Gastrocnemius medialis (tissue), 4 donors: ENCODE results near the gene EIF2S1. TPM values are rescaled to one million over a fixed set of nuclear protein-coding genes. Genes with fewer than 3 reads are reported as not detected.

ENCODE experiments used
- ATAC-seq, 2 donors: fragments of 150-250 bp; one replicate each; pipeline ENCODE4 v1.9.1; 2016
- DNase-seq, 2 donors: peaks; one replicate each; pipeline ENCODE4 v3.0.0-alpha.2; 2019
- H3K27ac ChIP-seq, 4 donors: fragments of 200-600 bp; sonication (generic); 1 replicate in 1 of 4; 2 replicates in 3 of 4; pipeline ENCODE4 v1.5.1; 2016 to 2018; ENCODE audit warnings: mild to moderate bottlenecking in 2 of 4, moderate library complexity in 1 of 4
- H3K27me3 ChIP-seq, 3 donors: fragments of 200-600 bp; sonication (generic) in 2 of 3; 1 replicate in 1 of 3; 2 replicates in 2 of 3; pipeline versions ENCODE4 v1.5.1 to v1.6.0; 2016 to 2019; ENCODE audit warnings: mild to moderate bottlenecking in 1 of 3, moderate library complexity in 1 of 3
- H3K36me3 ChIP-seq, 2 donors: fragments of 200-600 bp; sonication (generic) in 1 of 2; one replicate each; pipeline ENCODE4 v1.5.1; 2017 to 2018
- H3K4me1 ChIP-seq, 2 donors: fragments of 200-600 bp; sonication (generic) in 1 of 2; one replicate each; pipeline ENCODE4 v1.5.1; 2016 to 2017; ENCODE audit warnings: mild to moderate bottlenecking in 2 of 2
- H3K4me3 ChIP-seq, 4 donors: fragments of 200-600 bp; sonication (generic) in 3 of 4; 1 replicate in 1 of 4; 2 replicates in 3 of 4; pipeline ENCODE4 v1.5.1; 2016 to 2019; ENCODE audit warnings: mild to moderate bottlenecking in 2 of 4
- H3K9me3 ChIP-seq, 3 donors: fragments of 200-600 bp; sonication (generic) in 2 of 3; 1 replicate in 1 of 3; 2 replicates in 2 of 3; pipeline ENCODE4 v1.5.1; 2016 to 2019
- CTCF ChIP-seq, 5 experiments: fragments of 450-650 bp in 3 of 5; fragments of 200-600 bp in 2 of 5; sonication (generic) in 2 of 5; IDR thresholded peaks in 4 of 5; conservative IDR thresholded peaks in 1 of 5; 1 replicate in 4 of 5; 2 replicates in 1 of 5; pipeline ENCODE4 v1.5.1; 2016 to 2019; ENCODE audit warnings: antibody characterized with exemption in 5 of 5, mild to moderate bottlenecking in 3 of 5, moderate library complexity in 3 of 5
- POLR2A ChIP-seq, 2 donors: fragments of 450-650 bp; IDR thresholded peaks; one replicate each; pipeline ENCODE4 v1.6.1; 2017; ENCODE audit warnings: antibody characterized with exemption in 2 of 2, mild to moderate bottlenecking in 2 of 2, moderate library complexity in 2 of 2
- in situ Hi-C, 4 donors: fragments of 200-750 bp; cut with MboI; loops; one replicate each; pipeline versions ENCODE4 v1.15.0 to v1.8.0; 2017; ENCODE audit warnings: low sequenced_read_pairs in 4 of 4
- intact Hi-C: fragments of 100-400 bp; cut with DNase I; formaldehyde crosslinking; loops from one replicate; pipeline ENCODE4 v1.15.1; 2023; ENCODE audit warnings: low total_unique reads
- total RNA-seq, 4 donors: library from RNA; depleted of rRNA; stranded (reverse); fragments of >200 nt; gene quantifications; one replicate each; pipeline versions ENCODE4 v1.1.0 to v1.2.3, GENCODE V29; 2016

Gene EIF2S1
- total RNA-seq, 4 donors from 2014 or later = 87.7 to 164 (median 129) TPM

GRCh38 chr14:67343601-67344230, 16.4 kb upstream of the EIF2S1 start:
- peaks cover 0 to 82% of the 10 kb centered on the region in 2 donors for H3K36me3 ChIP-seq
- no peaks in the 10 kb centered on the region for H3K4me1 ChIP-seq
- DNase-seq (no peak), ATAC-seq (no peak)
- H3K27me3 ChIP-seq = no peaks in the 10 kb centered on the region
- H3K9me3 ChIP-seq = no peaks in the 10 kb centered on the region
- intact Hi-C loops (no loop called here), in situ Hi-C loops (no loop called here)
- no peak overlapping the region for H3K27ac ChIP-seq
- TF ChIP-seq POLR2A (IDR thresholded peaks at IDR 0.05) (no peak), CTCF (IDR thresholded peaks at IDR 0.05 in 4 of 5, conservative IDR thresholded peaks at IDR 0.05 in 1 of 5) (no peak)
- H3K4me3 ChIP-seq = no peak overlapping the region

GRCh38 chr14:67345583-67345982, 14.5 kb upstream of the EIF2S1 start:
- Histone ChIP-seq H3K36me3 (peaks cover 0 to 84% of the 10 kb centered on the region in 2 donors), H3K4me3 (no peak overlapping the region), H3K9me3 (no peaks in the 10 kb centered on the region), H3K4me1 (no peaks in the 10 kb centered on the region), H3K27ac (no peak overlapping the region), H3K27me3 (no peaks in the 10 kb centered on the region)
- ATAC-seq (no peak), DNase-seq (no peak)
- intact Hi-C loops = no loop called here
- TF ChIP-seq POLR2A (IDR thresholded peaks at IDR 0.05) = no peak
- TF ChIP-seq CTCF (IDR thresholded peaks at IDR 0.05 in 4 of 5, conservative IDR thresholded peaks at IDR 0.05 in 1 of 5) = no peak
- in situ Hi-C loops = no loop called here

- peaks cover 0 to 45% of the 10 kb centered on the region in 2 donors for H3K36me3 ChIP-seq
- in situ Hi-C loops (no loop called here), intact Hi-C loops (no loop called here)
- no peak overlapping the region for H3K27ac ChIP-seq
- TF ChIP-seq POLR2A (IDR thresholded peaks at IDR 0.05) (no peak), CTCF (IDR thresholded peaks at IDR 0.05 in 4 of 5, conservative IDR thresholded peaks at IDR 0.05 in 1 of 5) (no peak)
- H3K4me3 ChIP-seq = no peak overlapping the region
- ATAC-seq (no peak), DNase-seq (no peak)
- peaks cover 0 to 2% of the 10 kb centered on the region in 2 donors for H3K4me1 ChIP-seq
- no peaks in the 10 kb centered on the region for H3K9me3 ChIP-seq
- H3K27me3 ChIP-seq = no peaks in the 10 kb centered on the region
Measured at GRCh38 chr14:67352055-67352454, 8.1 kb upstream of the EIF2S1 start.

GRCh38 chr14:67357186-67357968, 2.8 kb upstream of the EIF2S1 start:
- no peaks in the 10 kb centered on the region for H3K27me3 ChIP-seq
- no peaks in the 10 kb centered on the region for H3K36me3 ChIP-seq
- TF ChIP-seq POLR2A (IDR thresholded peaks at IDR 0.05) (no peak), CTCF (IDR thresholded peaks at IDR 0.05 in 4 of 5, conservative IDR thresholded peaks at IDR 0.05 in 1 of 5) (no peak)
- H3K9me3 ChIP-seq = no peaks in the 10 kb centered on the region
- intact Hi-C loops = loop anchor here (5.0 kb wide), 1 partner anchor 850 kb away; the partner anchor contains the start of gene GPHN
- H3K4me3 ChIP-seq = no peak overlapping the region
- no peak overlapping the region for H3K27ac ChIP-seq
- no peak for ATAC-seq
- no peak for DNase-seq
- H3K4me1 ChIP-seq = peaks cover 35 to 39% of the 10 kb centered on the region in 2 donors
- in situ Hi-C loops = no loop called here
